GM12875 (cell line): ENCODE measurements around the gene RGS3.
"Not testable (repeated sequence)": the region's sequence is repeated elsewhere in the genome, so short reads cannot be mapped to it uniquely, and the experiment has no call there.

Experiments used
- H3K4me3 ChIP-seq: one replicate; pipeline ENCODE4 v1.5.1; 2011; ENCODE audit warnings: low read depth, low read length, control low read depth
- TF ChIP-seq, protein P1 (sequence below): IDR thresholded peaks from 2 replicates; pipeline ENCODE4 v1.5.1; 2011; ENCODE audit warnings: low read depth, mild to moderate bottlenecking, control low read depth, inconsistent platforms, low read length, moderate library complexity, borderline replicate concordance; ENCODE audit not compliant: insufficient read depth

Gene RGS3

DNA sequence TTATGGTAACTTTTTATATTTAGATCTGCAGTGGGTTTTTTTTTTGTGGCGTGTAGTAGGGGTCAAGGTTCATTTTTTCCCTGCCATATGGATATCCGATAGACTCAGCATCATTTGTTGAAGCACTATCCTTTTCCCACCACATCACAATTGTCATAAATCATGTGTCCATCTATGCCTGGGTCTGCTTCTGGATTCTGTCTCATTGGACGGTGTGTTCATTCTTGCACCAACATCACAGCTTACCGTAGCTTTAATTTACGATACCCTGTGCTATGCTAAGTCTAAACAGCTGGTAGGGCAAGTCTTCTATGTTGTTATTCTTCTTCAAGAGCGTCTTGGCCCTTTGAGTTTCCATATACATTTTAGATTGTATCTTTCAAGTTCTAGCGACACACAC is 175.0 kb downstream of the RGS3 start:
- H3K4me3 ChIP-seq = no peak overlapping the region
- TF ChIP-seq, protein P1, sequence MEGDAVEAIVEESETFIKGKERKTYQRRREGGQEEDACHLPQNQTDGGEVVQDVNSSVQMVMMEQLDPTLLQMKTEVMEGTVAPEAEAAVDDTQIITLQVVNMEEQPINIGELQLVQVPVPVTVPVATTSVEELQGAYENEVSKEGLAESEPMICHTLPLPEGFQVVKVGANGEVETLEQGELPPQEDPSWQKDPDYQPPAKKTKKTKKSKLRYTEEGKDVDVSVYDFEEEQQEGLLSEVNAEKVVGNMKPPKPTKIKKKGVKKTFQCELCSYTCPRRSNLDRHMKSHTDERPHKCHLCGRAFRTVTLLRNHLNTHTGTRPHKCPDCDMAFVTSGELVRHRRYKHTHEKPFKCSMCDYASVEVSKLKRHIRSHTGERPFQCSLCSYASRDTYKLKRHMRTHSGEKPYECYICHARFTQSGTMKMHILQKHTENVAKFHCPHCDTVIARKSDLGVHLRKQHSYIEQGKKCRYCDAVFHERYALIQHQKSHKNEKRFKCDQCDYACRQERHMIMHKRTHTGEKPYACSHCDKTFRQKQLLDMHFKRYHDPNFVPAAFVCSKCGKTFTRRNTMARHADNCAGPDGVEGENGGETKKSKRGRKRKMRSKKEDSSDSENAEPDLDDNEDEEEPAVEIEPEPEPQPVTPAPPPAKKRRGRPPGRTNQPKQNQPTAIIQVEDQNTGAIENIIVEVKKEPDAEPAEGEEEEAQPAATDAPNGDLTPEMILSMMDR = no peak

DNA sequence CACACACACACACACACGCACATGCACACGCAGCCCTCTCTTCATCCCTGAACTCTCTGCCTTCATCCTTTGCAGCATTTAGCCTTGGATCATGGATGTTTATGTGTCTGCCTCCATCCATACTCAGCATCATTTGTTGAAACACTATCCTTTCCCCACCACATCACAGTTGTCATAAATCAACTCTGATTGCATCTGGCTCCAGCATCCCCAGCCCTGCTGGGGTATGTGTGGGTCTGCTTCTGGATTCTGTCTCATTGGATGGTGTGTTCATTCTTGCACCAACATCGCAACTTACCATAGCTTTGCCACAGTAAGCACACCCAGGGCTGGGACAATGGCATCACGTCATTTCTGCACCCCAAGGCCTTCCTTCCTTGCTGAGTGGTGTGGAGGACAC is 175.4 kb downstream of the RGS3 start:
- TF ChIP-seq, protein P1 = no peak
- no peak overlapping the region for H3K4me3 ChIP-seq

DNA sequence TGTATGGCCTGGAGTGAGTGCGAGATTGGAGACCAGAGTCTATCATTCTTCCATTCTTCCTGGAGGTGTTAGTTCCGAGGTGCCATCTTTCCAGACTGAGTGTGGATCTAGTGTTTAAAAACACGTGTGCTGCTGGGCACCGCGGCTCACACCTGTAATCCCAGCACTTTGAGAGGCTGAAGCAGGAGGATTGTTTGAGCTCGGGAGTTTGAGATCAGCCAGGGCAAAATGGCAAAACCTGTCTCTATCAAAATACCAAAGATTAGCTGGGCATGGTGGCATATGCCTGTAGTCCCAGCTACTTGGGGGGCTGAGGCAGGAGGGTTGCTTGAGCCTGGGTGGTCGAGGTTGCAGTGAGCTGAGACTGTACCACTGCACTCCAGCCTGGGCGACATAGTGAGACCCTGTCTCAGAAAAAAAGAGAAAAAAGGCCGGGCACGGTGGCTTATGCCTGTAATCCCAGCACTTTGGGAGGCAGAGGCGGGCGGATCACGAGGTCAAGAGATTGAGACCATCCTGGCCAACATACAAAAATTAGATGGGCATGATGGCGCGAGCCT is 176.0 kb downstream of the RGS3 start:
- H3K4me3 ChIP-seq = not testable (repeated sequence)

- H3K4me3 ChIP-seq = no peak overlapping the region
- TF ChIP-seq, protein P1 = no peak
Observed at GRCh38 chr9:113640418-113640817, 176.9 kb downstream of the RGS3 start.

- TF ChIP-seq, protein P1 = no peak
Observed at GRCh38 chr9:113641100-113641885, 177.8 kb downstream of the RGS3 start.

DNA sequence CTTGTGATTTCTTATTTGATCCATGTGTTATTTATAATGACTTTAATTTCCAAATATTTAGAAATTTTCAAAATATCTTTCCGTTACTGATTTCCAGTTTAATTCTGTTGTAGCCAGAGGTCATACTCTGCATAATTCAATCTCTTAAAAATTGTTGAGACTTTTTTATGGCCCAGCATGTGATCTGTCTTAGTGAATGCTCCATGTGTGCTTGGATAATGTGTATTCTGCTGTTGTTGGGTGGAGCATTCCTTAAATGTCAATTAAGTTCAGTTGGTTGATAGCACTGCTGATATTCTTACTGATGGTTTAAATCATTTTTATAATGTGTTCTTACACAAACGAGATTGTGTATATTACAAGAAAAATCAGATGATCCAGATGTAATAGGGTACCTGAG is 180.8 kb downstream of the RGS3 start:
- no peak overlapping the region for H3K4me3 ChIP-seq
- TF ChIP-seq, protein P1 = no peak

More at GRCh38 chr9:113641100-113641885, 177.8 kb downstream of the RGS3 start:
- H3K4me3 ChIP-seq = no peak overlapping the region

DNA sequence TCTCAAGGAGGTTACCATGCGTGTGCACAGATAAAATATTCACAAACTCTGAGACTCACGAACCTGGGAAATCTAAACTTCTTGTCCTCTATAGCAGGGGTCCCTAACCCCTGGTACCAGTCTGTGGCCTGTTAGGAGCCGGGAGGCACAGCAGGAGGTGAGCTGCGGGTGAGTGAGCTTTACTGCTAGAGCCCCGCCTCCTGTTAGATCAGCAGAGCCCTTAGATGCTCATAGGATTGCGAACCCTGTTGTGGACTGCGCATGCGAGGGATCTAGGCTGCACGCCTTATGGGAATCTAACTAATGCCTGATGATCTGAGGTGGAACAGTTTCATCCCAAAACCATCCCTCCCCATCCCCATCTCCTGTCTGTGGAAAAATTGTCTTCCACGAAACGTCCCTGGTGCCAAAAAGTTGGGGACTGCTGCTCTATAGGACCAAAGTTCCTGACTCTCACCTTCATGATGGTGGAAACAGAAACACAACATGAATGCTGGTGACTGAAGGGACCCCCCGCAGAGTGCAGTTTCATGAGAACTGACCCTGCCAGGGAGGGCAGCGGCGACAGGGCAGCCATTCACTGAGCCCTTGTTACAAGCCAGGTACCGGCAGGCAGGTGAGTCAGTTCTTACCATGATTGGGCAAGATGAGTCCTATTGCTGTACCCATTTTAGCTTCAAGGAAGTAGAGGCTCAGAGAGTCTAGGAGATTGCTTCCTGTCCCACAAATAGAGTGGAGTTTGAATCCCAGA is 181.9 kb downstream of the RGS3 start:
- TF ChIP-seq, protein P1 = no peak
- H3K4me3 ChIP-seq = no peak overlapping the region
